Testis (tissue), 2 donors: ENCODE measurements around the gene NOTO.

ENCODE experiments used
- CTCF ChIP-seq, 3 experiments: fragments of 450-650 bp in 2 of 3; fragments of 200-600 bp in 1 of 3; sonication (generic) in 1 of 3; IDR thresholded peaks; one replicate each; pipeline ENCODE4 v1.5.1; 2016 to 2019; ENCODE audit warnings: antibody characterized with exemption in 3 of 3, mild to moderate bottlenecking in 2 of 3, moderate library complexity in 1 of 3
- POLR2A ChIP-seq: fragments of 450-650 bp; IDR thresholded peaks from one replicate; pipeline ENCODE4 v1.6.1; 2017; ENCODE audit warnings: antibody characterized with exemption, mild to moderate bottlenecking, moderate library complexity

- TF ChIP-seq CTCF (IDR thresholded peaks at IDR 0.05) (no peak), POLR2A (no peak)
These were observed 36.6 kb downstream of the NOTO start for GRCh38 chr2:73238976-73239375.
